ENCODE measurements around the gene OR1E2. TPM values are rescaled to one million over a fixed set of nuclear protein-coding genes. Genes with fewer than 3 reads are reported as not detected.
"Not testable (repeated sequence)": the region's sequence is repeated elsewhere in the genome, so short reads cannot be mapped to it uniquely, and the experiment has no call there.

OR1E2 gene
- total RNA-seq, 4 donors from 2014 or later: not detected

DNA sequence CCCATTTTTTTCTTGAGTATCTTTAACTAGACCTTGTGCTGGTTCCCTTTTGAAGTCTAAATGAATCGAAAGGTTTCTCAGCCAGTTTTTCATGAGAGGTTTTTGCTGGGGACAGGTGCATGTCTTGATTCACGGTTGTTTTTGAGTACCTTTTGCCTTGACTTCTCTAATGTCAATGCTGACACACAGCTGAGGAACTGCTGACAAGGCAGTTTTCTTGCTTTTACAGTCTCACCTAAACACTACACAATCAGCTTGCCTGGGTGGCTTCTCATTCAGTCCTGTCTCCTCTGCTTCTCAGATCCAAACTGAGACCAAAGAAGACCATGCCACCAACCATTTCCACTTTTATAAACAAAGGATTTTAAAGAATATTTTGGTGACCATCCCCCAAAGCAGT is 15.4 kb downstream of the OR1E2 start:
- DNase-seq (ENCODE audit: extremely low spot score): no peak
- Histone ChIP-seq H3K27ac (replicated peaks in 1 of 4) (no peak overlapping the region), H3K36me3 (no peaks in the 10 kb centered on the region), H3K27me3 (no peaks in the 10 kb centered on the region), H3K4me1 (no peaks in the 10 kb centered on the region), H3K4me3 (no peak overlapping the region), H3K9me3 (no peaks in the 10 kb centered on the region)
- no peak for TF ChIP-seq POLR2A (IDR thresholded peaks at IDR 0.05; ENCODE audit: low read depth)
- TF ChIP-seq EP300 (IDR thresholded peaks at IDR 0.05): no peak
- TF ChIP-seq POLR2AphosphoS5 (IDR thresholded peaks at IDR 0.05): no peak
- TF ChIP-seq, protein P1, sequence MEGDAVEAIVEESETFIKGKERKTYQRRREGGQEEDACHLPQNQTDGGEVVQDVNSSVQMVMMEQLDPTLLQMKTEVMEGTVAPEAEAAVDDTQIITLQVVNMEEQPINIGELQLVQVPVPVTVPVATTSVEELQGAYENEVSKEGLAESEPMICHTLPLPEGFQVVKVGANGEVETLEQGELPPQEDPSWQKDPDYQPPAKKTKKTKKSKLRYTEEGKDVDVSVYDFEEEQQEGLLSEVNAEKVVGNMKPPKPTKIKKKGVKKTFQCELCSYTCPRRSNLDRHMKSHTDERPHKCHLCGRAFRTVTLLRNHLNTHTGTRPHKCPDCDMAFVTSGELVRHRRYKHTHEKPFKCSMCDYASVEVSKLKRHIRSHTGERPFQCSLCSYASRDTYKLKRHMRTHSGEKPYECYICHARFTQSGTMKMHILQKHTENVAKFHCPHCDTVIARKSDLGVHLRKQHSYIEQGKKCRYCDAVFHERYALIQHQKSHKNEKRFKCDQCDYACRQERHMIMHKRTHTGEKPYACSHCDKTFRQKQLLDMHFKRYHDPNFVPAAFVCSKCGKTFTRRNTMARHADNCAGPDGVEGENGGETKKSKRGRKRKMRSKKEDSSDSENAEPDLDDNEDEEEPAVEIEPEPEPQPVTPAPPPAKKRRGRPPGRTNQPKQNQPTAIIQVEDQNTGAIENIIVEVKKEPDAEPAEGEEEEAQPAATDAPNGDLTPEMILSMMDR (IDR thresholded peaks at IDR 0.05): no peak
- WGBS: 75% methylated on average over 2 of the region's 2 CpGs
- intact Hi-C loops (cut with DNase I): no loop called here

DNA sequence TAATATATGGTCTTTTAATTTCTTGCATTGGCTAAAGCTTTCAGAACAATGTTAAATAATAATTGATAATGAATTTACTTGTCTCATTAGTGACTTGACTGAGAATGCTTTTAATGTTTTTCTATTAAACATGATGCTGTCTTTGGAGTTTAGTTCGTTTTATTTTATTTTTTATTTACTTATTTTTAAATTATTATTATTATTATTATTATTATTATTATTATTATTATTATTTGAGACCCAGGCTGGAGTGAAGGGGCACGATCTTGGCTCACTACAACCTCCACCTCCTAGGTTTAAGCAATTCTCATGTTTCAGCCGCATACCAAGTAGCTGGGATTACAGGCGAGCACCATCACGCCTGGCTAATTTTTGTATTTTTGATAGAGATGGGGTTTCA is 18.0 kb downstream of the OR1E2 start:
- no peaks in the 10 kb centered on the region for H3K36me3 ChIP-seq
- H3K4me1 ChIP-seq: no peaks in the 10 kb centered on the region
- no peak overlapping the region for H3K4me3 ChIP-seq
- DNase-seq (ENCODE audit: extremely low spot score): no peak
- WGBS: 86% methylated on average over 5 of the region's 5 CpGs
- no peak overlapping the region for H3K27ac ChIP-seq (replicated peaks in 1 of 4)
- intact Hi-C loops (cut with DNase I): no loop called here
- no peak for TF ChIP-seq POLR2A (IDR thresholded peaks at IDR 0.05; ENCODE audit: low read depth)
- TF ChIP-seq EP300 (IDR thresholded peaks at IDR 0.05): no peak
- no peak for TF ChIP-seq POLR2AphosphoS5 (IDR thresholded peaks at IDR 0.05)
- TF ChIP-seq, protein P1 (IDR thresholded peaks at IDR 0.05): no peak
- H3K9me3 ChIP-seq: no peaks in the 10 kb centered on the region
- no peaks in the 10 kb centered on the region for H3K27me3 ChIP-seq

DNA sequence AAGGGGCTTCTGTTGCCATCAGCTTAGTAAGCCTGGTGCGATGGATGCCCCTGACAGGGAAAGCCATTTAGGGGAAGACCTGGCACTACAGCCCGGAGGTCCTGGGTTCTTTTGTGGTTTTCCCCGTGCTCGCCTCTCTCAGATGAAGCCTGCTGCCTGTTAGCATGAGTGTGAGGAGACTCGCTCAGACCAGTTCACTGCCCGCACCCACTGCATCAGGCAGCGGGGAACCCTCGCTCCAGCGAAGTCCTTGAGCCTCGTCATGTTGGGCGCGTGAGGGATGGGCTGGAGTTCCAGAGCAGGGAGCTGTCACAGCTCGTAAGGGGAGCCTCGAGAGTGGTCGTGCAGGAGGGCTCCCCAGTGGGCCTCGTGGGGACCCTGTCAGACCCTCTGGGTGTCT is 21.4 kb downstream of the OR1E2 start:
- H3K36me3 ChIP-seq; H3K27ac ChIP-seq (replicated peaks in 1 of 4); DNase-seq (ENCODE audit: extremely low spot score); intact Hi-C loops (cut with DNase I); H3K27me3 ChIP-seq; H3K4me1 ChIP-seq; H3K4me3 ChIP-seq: not testable (repeated sequence)
- peaks cover 0 to 17% (median 8%) of the 10 kb centered on the region in 4 donors for H3K9me3 ChIP-seq
- WGBS: no CpG with 5 or more reads among the region's 16 CpGs

DNA sequence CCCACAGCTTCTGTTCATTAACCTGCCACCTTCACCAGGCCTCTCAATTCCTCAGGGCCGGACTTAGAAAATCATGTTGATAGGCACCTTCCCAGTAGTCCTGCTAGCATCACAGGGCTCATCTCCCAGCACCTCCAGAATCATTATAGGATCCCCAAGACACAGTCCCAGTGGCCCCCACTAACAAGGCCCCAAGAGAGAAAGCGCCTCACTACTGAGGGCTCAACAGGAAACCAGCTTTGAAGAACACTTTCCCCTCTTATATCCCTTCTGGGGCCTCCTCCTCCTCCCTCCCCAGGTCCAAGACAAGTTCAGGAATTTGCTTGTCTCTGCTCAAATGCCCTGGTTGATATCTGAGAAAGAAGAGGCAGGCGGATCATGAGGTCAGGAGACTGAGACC is 22.6 kb downstream of the OR1E2 start, which contains the start of gene OR3A3:
OR3A3 (plus strand) TSS at position 301 of the 400 bp plus-strand sequence.
- H3K36me3 ChIP-seq: no peaks in the 10 kb centered on the region

DNA sequence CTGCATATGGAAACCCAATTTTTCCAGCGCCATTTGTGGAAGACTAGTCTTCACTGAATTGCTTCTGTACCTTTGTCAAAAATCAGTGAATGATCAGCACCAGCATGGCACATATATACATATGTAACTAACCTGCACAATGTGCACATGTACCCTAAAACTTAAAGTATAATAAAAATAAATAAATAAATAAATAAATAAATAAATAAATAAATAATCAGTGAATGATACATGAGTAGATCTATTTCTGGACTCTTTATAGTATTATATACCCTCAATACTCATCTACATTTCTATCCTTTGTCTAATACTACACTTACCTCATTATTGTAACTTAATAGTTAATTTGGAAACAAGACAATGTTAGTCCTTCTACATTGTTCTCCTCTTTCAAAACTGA is 29.8 kb downstream of the OR1E2 start:
- intact Hi-C loops (cut with DNase I); DNase-seq (ENCODE audit: extremely low spot score); H3K36me3 ChIP-seq; H3K27ac ChIP-seq (replicated peaks in 1 of 4); H3K4me3 ChIP-seq; H3K4me1 ChIP-seq; H3K27me3 ChIP-seq: not testable (repeated sequence)
- H3K9me3 ChIP-seq: peaks cover 0 to 35% (median 21%) of the 10 kb centered on the region in 4 donors
- WGBS: 55% methylated on average over 1 of the region's 1 CpG

More for the DNA sequence above, 22.6 kb downstream of the OR1E2 start, which contains the start of gene OR3A3:
- no peaks in the 10 kb centered on the region for H3K27me3 ChIP-seq
- no peak within 1 kb of the TSS for H3K27ac ChIP-seq (replicated peaks in 1 of 4)
- H3K4me3 ChIP-seq: no peak within 1 kb of the TSS
- no peaks in the 10 kb centered on the region for H3K4me1 ChIP-seq
- no peak for DNase-seq (ENCODE audit: extremely low spot score)
- peaks cover 0 to 28% (median 17%) of the 10 kb centered on the region in 4 donors for H3K9me3 ChIP-seq
- WGBS: 70% methylated on average over 3 of the region's 3 CpGs
- TF ChIP-seq EP300 (IDR thresholded peaks at IDR 0.05): no peak
- TF ChIP-seq POLR2AphosphoS5 (IDR thresholded peaks at IDR 0.05): no peak
- no peak for TF ChIP-seq POLR2A (IDR thresholded peaks at IDR 0.05; ENCODE audit: low read depth)
- TF ChIP-seq, protein P1 (IDR thresholded peaks at IDR 0.05): no peak
- intact Hi-C loops (cut with DNase I): no loop called here

DNA sequence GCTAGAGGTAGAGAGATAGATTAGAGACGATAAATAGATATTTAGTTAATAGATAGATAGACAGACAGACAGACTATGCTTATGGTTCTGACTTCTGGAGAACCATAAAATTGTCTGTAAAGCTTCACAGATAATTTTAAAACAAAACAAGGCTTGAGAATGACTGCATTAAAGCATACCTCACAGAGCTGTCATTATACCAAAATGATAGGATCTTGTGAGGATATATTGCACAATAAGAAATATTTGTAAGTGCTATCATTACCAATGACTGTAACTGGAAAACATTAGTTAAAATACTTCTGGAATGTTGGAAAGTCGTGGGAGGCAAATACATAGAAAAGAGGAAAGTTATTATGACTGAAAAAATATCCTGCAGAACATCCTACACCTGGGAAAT is 31.9 kb downstream of the OR1E2 start:
- DNase-seq (ENCODE audit: extremely low spot score): no peak
- WGBS: 60% methylated on average over 2 of the region's 2 CpGs
- intact Hi-C loops (cut with DNase I): no loop called here
- Histone ChIP-seq H3K36me3 (no peaks in the 10 kb centered on the region), H3K27ac (replicated peaks in 1 of 4) (no peak overlapping the region), H3K27me3 (no peaks in the 10 kb centered on the region), H3K9me3 (peaks cover 0 to 17% (median 10%) of the 10 kb centered on the region in 4 donors), H3K4me3 (no peak overlapping the region), H3K4me1 (no peaks in the 10 kb centered on the region)
- TF ChIP-seq POLR2AphosphoS5 (IDR thresholded peaks at IDR 0.05) (no peak), POLR2A (IDR thresholded peaks at IDR 0.05; ENCODE audit: low read depth) (no peak), EP300 (IDR thresholded peaks at IDR 0.05) (no peak)
- TF ChIP-seq, protein P1 (IDR thresholded peaks at IDR 0.05): no peak
